ENCODE results near the gene REG3G. TPM values are rescaled to one million over a fixed set of nuclear protein-coding genes. Genes with fewer than 3 reads are reported as not detected.

Gene REG3G
- polyA plus RNA-seq (2013): not detected

DNA sequence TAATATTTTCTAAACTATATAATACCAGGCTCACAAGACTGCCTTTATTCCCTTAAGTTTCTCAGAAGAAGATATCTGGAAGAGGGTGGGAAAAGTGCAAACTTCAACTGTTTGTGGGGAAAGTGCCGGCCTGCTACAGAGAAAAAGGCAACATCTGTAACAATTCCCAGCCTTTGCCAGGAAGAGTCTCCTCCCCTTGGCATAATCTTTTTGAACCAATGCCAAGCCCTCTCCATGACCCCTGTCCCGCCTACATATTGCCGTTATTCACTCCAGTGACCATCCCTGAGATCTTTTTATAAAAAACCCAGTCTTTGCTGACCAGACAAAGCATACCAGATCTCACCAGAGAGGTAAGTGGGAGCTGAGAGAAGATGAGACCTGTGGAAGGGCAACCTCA, at the start of gene REG3G:
Gene REG3G, plus strand, starts transcription at position 282 of the 400 bp plus-strand sequence. CDS start 392 bp downstream, outside the sequence.
- POLR2A ChIA-PET: no interaction called here
- no peak within 1 kb of the TSS for H3K4me3 ChIP-seq (ENCODE audit: control insufficient read depth in 1 of 7, extremely low read depth in 1 of 7, insufficient read depth in 4 of 7, low read depth in 2 of 7, low read length in 6 of 7)
- CTCF ChIA-PET: interaction anchor here (1.5 kb wide), 1 partner anchor 10 kb away, joined by 4 read pairs; no protein-coding TSS in a partner anchor
- DNase-seq: no peak
- no peaks in the 10 kb centered on the region for H3K9me3 ChIP-seq (ENCODE audit: control extremely low read depth in 1 of 5, control insufficient read depth in 4 of 5, insufficient read depth in 2 of 5, low read depth in 1 of 5, low read length in 4 of 5)
- no peak within 1 kb of the TSS for H3K27ac ChIP-seq (ENCODE audit: insufficient read depth in 1 of 2, low read depth in 1 of 2, low read length in 2 of 2, poor library complexity in 1 of 2, severe bottlenecking in 2 of 2)
- no peaks in the 10 kb centered on the region for H3K36me3 ChIP-seq (ENCODE audit: control insufficient read depth in 4 of 4, insufficient read depth in 4 of 4, low read length in 3 of 4)
- 83% methylated on average over 2 of the region's 3 CpGs for WGBS (ENCODE audit: insufficient coverage)
- H3K27me3 ChIP-seq (replicated peaks in 2 of 5; ENCODE audit: control insufficient read depth in 4 of 5, insufficient read depth in 5 of 5, low read length in 4 of 5): peaks cover 0 to 4% (median 0%) of the 10 kb centered on the region in 5 experiments
- no peaks in the 10 kb centered on the region for H3K4me1 ChIP-seq (ENCODE audit: control extremely low read depth in 1 of 4, control insufficient read depth in 4 of 4, insufficient read depth in 4 of 4, low read length in 3 of 4)

- peak; percentile 71 to 92 (median 90) for DNase-seq
- 17% methylated on average over 2 of the region's 4 CpGs for WGBS (ENCODE audit: insufficient coverage)
- H3K27me3 ChIP-seq (replicated peaks in 2 of 5; ENCODE audit: control insufficient read depth in 4 of 5, insufficient read depth in 5 of 5, low read length in 4 of 5): peaks cover 0 to 8% (median 8%) of the 10 kb centered on the region in 5 experiments
- H3K9me3 ChIP-seq (ENCODE audit: control extremely low read depth in 1 of 5, control insufficient read depth in 4 of 5, insufficient read depth in 2 of 5, low read depth in 1 of 5, low read length in 4 of 5): no peaks in the 10 kb centered on the region
- no peaks in the 10 kb centered on the region for H3K36me3 ChIP-seq (ENCODE audit: control insufficient read depth in 4 of 4, insufficient read depth in 4 of 4, low read length in 3 of 4)
- peaks cover 0 to 11% (median 10%) of the 10 kb centered on the region in 4 experiments for H3K4me1 ChIP-seq (ENCODE audit: control extremely low read depth in 1 of 4, control insufficient read depth in 4 of 4, insufficient read depth in 4 of 4, low read length in 3 of 4)
- H3K4me3 ChIP-seq (ENCODE audit: control insufficient read depth in 1 of 7, extremely low read depth in 1 of 7, insufficient read depth in 4 of 7, low read depth in 2 of 7, low read length in 6 of 7): peak overlapping the region in 1 of 7 experiments; percentile 25
- ChIA-PET POLR2A (interaction anchor here (0.6 kb wide), 1 partner anchor 96 kb away, joined by 3 read pairs; no protein-coding TSS in a partner anchor), CTCF (interaction anchor here (4.5 kb wide), 1 partner anchor 304 kb away, joined by 30 read pairs; no protein-coding TSS in a partner anchor)
- H3K27ac ChIP-seq (ENCODE audit: insufficient read depth in 1 of 2, low read depth in 1 of 2, low read length in 2 of 2, poor library complexity in 1 of 2, severe bottlenecking in 2 of 2): no peak overlapping the region
Observed at GRCh38 chr2:78977661-78978145, 47.8 kb upstream of the REG3G start.

- Histone ChIP-seq H3K27me3 (replicated peaks in 2 of 5; ENCODE audit: control insufficient read depth in 4 of 5, insufficient read depth in 5 of 5, low read length in 4 of 5) (peaks cover 0 to 8% (median 8%) of the 10 kb centered on the region in 5 experiments), H3K4me3 (ENCODE audit: control insufficient read depth in 1 of 7, extremely low read depth in 1 of 7, insufficient read depth in 4 of 7, low read depth in 2 of 7, low read length in 6 of 7) (no peak overlapping the region), H3K36me3 (ENCODE audit: control insufficient read depth in 4 of 4, insufficient read depth in 4 of 4, low read length in 3 of 4) (no peaks in the 10 kb centered on the region), H3K9me3 (ENCODE audit: control extremely low read depth in 1 of 5, control insufficient read depth in 4 of 5, insufficient read depth in 2 of 5, low read depth in 1 of 5, low read length in 4 of 5) (no peaks in the 10 kb centered on the region), H3K27ac (ENCODE audit: insufficient read depth in 1 of 2, low read depth in 1 of 2, low read length in 2 of 2, poor library complexity in 1 of 2, severe bottlenecking in 2 of 2) (no peak overlapping the region), H3K4me1 (ENCODE audit: control extremely low read depth in 1 of 4, control insufficient read depth in 4 of 4, insufficient read depth in 4 of 4, low read length in 3 of 4) (peaks cover 0 to 11% (median 10%) of the 10 kb centered on the region in 4 experiments)
- POLR2A ChIA-PET: no interaction called here
- CTCF ChIA-PET: interaction anchor here (1.2 to 4.5 kb wide), 4 partner anchors 20 to 308 kb away, joined by 3 to 30 read pairs (median 9); no protein-coding TSS in a partner anchor
- DNase-seq: no peak
Observed at GRCh38 chr2:78978340-78978739, 47.2 kb upstream of the REG3G start.

GRCh38 chr2:78979380-78980151, 45.9 kb upstream of the REG3G start:
- Histone ChIP-seq H3K4me1 (ENCODE audit: control extremely low read depth in 1 of 4, control insufficient read depth in 4 of 4, insufficient read depth in 4 of 4, low read length in 3 of 4) (peaks cover 0 to 11% (median 10%) of the 10 kb centered on the region in 4 experiments), H3K4me3 (ENCODE audit: control insufficient read depth in 1 of 7, extremely low read depth in 1 of 7, insufficient read depth in 4 of 7, low read depth in 2 of 7, low read length in 6 of 7) (no peak overlapping the region)
- 44% methylated on average over 4 of the region's 9 CpGs for WGBS (ENCODE audit: insufficient coverage)

DNA sequence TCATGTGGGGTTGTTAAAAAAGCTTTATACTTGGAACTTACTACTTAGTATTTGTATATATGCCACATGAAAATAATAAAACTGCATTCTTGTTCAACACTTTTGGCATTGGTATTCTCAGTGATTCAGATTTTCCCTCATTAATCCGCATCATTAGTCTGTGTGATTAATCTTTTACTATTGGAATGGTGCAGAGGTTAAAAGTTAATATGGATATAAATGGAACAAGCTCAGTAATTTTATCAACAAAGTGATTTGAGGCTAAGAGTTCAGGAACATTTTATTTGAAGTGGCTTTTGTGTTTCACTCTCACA, 45.4 kb upstream of the REG3G start:
- ChIA-PET CTCF (interaction anchor here (1.5 to 4.5 kb wide), 6 partner anchors 9 to 628 kb away, joined by 3 to 30 read pairs (median 7); no protein-coding TSS in a partner anchor), POLR2A (no interaction called here)
- WGBS (ENCODE audit: insufficient coverage): no CpG with 5 or more reads among the region's 1 CpG
- Histone ChIP-seq H3K27ac (ENCODE audit: insufficient read depth in 1 of 2, low read depth in 1 of 2, low read length in 2 of 2, poor library complexity in 1 of 2, severe bottlenecking in 2 of 2) (no peak overlapping the region), H3K4me3 (ENCODE audit: control insufficient read depth in 1 of 7, extremely low read depth in 1 of 7, insufficient read depth in 4 of 7, low read depth in 2 of 7, low read length in 6 of 7) (no peak overlapping the region), H3K4me1 (ENCODE audit: control extremely low read depth in 1 of 4, control insufficient read depth in 4 of 4, insufficient read depth in 4 of 4, low read length in 3 of 4) (peaks cover 0 to 11% (median 10%) of the 10 kb centered on the region in 4 experiments), H3K36me3 (ENCODE audit: control insufficient read depth in 4 of 4, insufficient read depth in 4 of 4, low read length in 3 of 4) (no peaks in the 10 kb centered on the region), H3K27me3 (replicated peaks in 2 of 5; ENCODE audit: control insufficient read depth in 4 of 5, insufficient read depth in 5 of 5, low read length in 4 of 5) (peaks cover 0 to 11% (median 8%) of the 10 kb centered on the region in 5 experiments), H3K9me3 (ENCODE audit: control extremely low read depth in 1 of 5, control insufficient read depth in 4 of 5, insufficient read depth in 2 of 5, low read depth in 1 of 5, low read length in 4 of 5) (no peaks in the 10 kb centered on the region)
- DNase-seq: no peak

More at GRCh38 chr2:78979380-78980151, 45.9 kb upstream of the REG3G start:
- peaks cover 0 to 11% (median 8%) of the 10 kb centered on the region in 5 experiments for H3K27me3 ChIP-seq (replicated peaks in 2 of 5; ENCODE audit: control insufficient read depth in 4 of 5, insufficient read depth in 5 of 5, low read length in 4 of 5)
- no peaks in the 10 kb centered on the region for H3K9me3 ChIP-seq (ENCODE audit: control extremely low read depth in 1 of 5, control insufficient read depth in 4 of 5, insufficient read depth in 2 of 5, low read depth in 1 of 5, low read length in 4 of 5)
- ChIA-PET POLR2A (no interaction called here), CTCF (interaction anchor here (1.0 to 4.5 kb wide), 10 partner anchors 10 to 628 kb away, joined by 3 to 30 read pairs (median 5); no protein-coding TSS in a partner anchor)
- no peak overlapping the region for H3K27ac ChIP-seq (ENCODE audit: insufficient read depth in 1 of 2, low read depth in 1 of 2, low read length in 2 of 2, poor library complexity in 1 of 2, severe bottlenecking in 2 of 2)
- no peaks in the 10 kb centered on the region for H3K36me3 ChIP-seq (ENCODE audit: control insufficient read depth in 4 of 4, insufficient read depth in 4 of 4, low read length in 3 of 4)
- DNase-seq: peak; percentile 55 to 77 (median 68)

DNA sequence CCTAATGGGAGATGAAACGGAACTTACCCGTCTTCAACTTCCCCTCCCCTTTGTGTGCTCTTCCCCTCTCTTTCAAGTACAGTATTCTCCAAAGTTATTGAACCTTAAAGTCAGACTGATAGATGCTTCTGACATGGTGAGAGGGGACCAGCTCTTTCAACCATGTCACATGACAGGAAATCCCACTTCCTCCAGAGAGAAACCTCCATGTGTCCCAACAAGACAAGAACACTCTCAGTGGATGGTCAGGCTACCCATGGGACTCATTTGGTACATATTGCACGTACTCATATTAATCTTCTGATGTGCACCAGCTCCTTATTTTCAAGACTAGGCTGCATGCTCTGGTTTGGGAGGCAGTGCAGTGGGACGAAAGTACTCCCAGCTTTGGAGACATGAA, 44.6 kb upstream of the REG3G start:
- WGBS (ENCODE audit: insufficient coverage): 59% methylated on average over 4 of the region's 4 CpGs
- H3K27ac ChIP-seq (ENCODE audit: insufficient read depth in 1 of 2, low read depth in 1 of 2, low read length in 2 of 2, poor library complexity in 1 of 2, severe bottlenecking in 2 of 2): no peak overlapping the region
- no peaks in the 10 kb centered on the region for H3K36me3 ChIP-seq (ENCODE audit: control insufficient read depth in 4 of 4, insufficient read depth in 4 of 4, low read length in 3 of 4)
- no peak overlapping the region for H3K4me3 ChIP-seq (ENCODE audit: control insufficient read depth in 1 of 7, extremely low read depth in 1 of 7, insufficient read depth in 4 of 7, low read depth in 2 of 7, low read length in 6 of 7)
- peaks cover 0 to 11% (median 10%) of the 10 kb centered on the region in 4 experiments for H3K4me1 ChIP-seq (ENCODE audit: control extremely low read depth in 1 of 4, control insufficient read depth in 4 of 4, insufficient read depth in 4 of 4, low read length in 3 of 4)
- POLR2A ChIA-PET: no interaction called here
- CTCF ChIA-PET: interaction anchor here (0.6 to 4.5 kb wide), 7 partner anchors 8 to 514 kb away, joined by 3 to 30 read pairs (median 4); no protein-coding TSS in a partner anchor
- no peaks in the 10 kb centered on the region for H3K9me3 ChIP-seq (ENCODE audit: control extremely low read depth in 1 of 5, control insufficient read depth in 4 of 5, insufficient read depth in 2 of 5, low read depth in 1 of 5, low read length in 4 of 5)
- peaks cover 0 to 11% (median 9%) of the 10 kb centered on the region in 5 experiments for H3K27me3 ChIP-seq (replicated peaks in 2 of 5; ENCODE audit: control insufficient read depth in 4 of 5, insufficient read depth in 5 of 5, low read length in 4 of 5)
- no peak for DNase-seq

All from common myeloid progenitor, CD34-positive (primary cell).